Activated naive CD8-positive, alpha-beta T cell treated with anti-CD3 and anti-CD28 coated beads, Interleukin-2, amount 10 ng/mL, durations not matched to agents 7 days and 5 days (primary cell): Measurements from ENCODE around the gene PPP1R17. TPM values are rescaled to one million over a fixed set of nuclear protein-coding genes. Genes with fewer than 3 reads are reported as not detected.

Experiments used
- ATAC-seq: fragments of 150-1000 bp; cut with Tn5 transposase; one replicate; pipeline ENCODE4 v1.10.0; 2021; ENCODE audit warnings: low read depth, moderate library complexity
- POLR2A ChIA-PET: fragments of 350-600 bp; sonication (Branson Sonifier 250); formaldehyde crosslinking; loops from one replicate; lab custom pipeline; 2021; ENCODE audit warnings: antibody characterized with exemption; lab: Charles Lee
- DNase-seq: peaks from one replicate; pipeline ENCODE4 v3.0.0; 2021
- H3K27ac Mint-ChIP-seq: one replicate; pipeline ENCODE4 v1.8.0; 2022; ENCODE audit warnings: mild to moderate bottlenecking, mixed read lengths
- H3K27me3 Mint-ChIP-seq: one replicate; pipeline ENCODE4 v1.8.0; 2022; ENCODE audit warnings: mild to moderate bottlenecking, moderate library complexity, mixed read lengths
- H3K36me3 Mint-ChIP-seq: one replicate; pipeline ENCODE4 v1.8.0; 2021; ENCODE audit warnings: mild to moderate bottlenecking, mixed read lengths
- H3K4me1 Mint-ChIP-seq: one replicate; pipeline ENCODE4 v1.8.0; 2021; ENCODE audit warnings: mixed read lengths
- H3K4me3 Mint-ChIP-seq: one replicate; pipeline ENCODE4 v1.8.0; 2022; ENCODE audit warnings: mild to moderate bottlenecking, moderate library complexity, mixed read lengths
- H3K9me3 Mint-ChIP-seq: one replicate; pipeline ENCODE4 v1.8.0; 2021; ENCODE audit warnings: mixed read lengths
- total RNA-seq, 2 experiments: library from RNA; stranded (reverse); gene quantifications; one replicate each; pipeline ENCODE4 v1.2.3, GENCODE V29; 2021

The PPP1R17 gene
- total RNA-seq, result not detected

DNA sequence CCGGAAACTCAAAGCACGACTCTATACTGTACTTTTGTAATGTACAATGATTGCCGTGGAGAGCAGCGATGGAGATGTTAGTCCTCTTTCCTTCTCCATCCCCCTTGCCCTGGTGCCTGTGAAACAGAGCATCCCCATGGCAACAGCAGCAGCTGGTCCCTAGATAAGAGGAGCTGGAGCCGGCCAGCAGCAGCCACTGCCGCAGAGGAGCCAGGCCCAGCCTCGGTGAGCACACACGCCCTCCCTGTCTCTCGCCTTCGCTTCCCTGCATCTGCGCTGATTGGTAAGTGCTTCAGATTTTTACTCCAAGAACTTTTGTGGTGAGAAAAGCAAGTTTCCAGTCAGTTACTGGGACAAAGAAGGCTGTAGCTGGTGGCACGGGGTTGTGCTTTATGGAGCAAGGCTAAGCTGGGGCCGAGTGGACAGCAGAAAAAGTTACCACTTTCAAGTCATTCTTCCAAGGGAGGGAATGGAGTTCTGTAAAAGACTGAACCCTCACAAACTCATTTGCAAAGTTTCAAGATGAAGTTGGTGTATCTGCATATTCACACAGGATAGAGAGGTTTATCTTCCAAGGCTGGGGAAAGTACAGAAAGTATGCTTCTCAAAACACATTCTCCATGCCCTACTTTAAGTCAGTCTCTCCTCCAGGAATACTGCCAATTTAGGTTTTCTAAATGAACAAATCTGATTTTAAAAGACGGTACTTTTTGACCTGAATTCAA is at the start of gene PPP1R17:
TSS of gene PPP1R17 (plus strand) at position 192 of the 725 bp plus-strand sequence. CDS start 5,227 bp downstream, outside the sequence.
- POLR2A ChIA-PET, result no interaction called here

DNA sequence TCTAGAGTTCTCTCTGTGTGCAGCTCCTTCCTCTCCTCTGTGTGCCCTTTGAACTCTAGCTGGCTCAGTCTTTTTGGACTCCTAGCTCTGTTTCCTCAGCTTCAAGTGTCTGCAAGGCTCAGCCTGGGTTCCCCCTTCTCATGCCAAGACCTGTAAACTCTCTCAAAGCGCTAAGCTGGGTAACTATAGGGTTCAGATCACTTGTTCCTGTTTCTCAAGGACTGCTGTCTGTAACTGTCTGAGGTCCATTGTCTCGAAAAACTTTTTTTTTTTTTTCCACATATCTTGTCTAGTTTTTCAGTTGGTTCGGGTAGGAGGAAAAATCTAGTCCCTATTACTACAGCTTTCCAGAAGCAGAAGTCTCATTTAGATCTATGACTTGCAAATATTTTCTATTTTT is 46.6 kb upstream of the PPP1R17 start:
- H3K27ac Mint-ChIP-seq, result no peak overlapping the region
- POLR2A ChIA-PET, result no interaction called here
- H3K4me1 Mint-ChIP-seq, result no peaks in the 10 kb centered on the region
- H3K27me3 Mint-ChIP-seq, result no peaks in the 10 kb centered on the region
- H3K9me3 Mint-ChIP-seq, result no peaks in the 10 kb centered on the region
- no peak for DNase-seq
- no peaks in the 10 kb centered on the region for H3K36me3 Mint-ChIP-seq
- no peak for ATAC-seq
- no peak overlapping the region for H3K4me3 Mint-ChIP-seq

More for the DNA sequence above, at the start of gene PPP1R17:
- no peaks in the 10 kb centered on the region for H3K9me3 Mint-ChIP-seq
- H3K4me3 Mint-ChIP-seq, result no peak within 1 kb of the TSS
- H3K36me3 Mint-ChIP-seq, result no peaks in the 10 kb centered on the region
- no peaks in the 10 kb centered on the region for H3K4me1 Mint-ChIP-seq
- no peak for DNase-seq
- no peak for ATAC-seq
- no peak within 1 kb of the TSS for H3K27ac Mint-ChIP-seq
- no peaks in the 10 kb centered on the region for H3K27me3 Mint-ChIP-seq

DNA sequence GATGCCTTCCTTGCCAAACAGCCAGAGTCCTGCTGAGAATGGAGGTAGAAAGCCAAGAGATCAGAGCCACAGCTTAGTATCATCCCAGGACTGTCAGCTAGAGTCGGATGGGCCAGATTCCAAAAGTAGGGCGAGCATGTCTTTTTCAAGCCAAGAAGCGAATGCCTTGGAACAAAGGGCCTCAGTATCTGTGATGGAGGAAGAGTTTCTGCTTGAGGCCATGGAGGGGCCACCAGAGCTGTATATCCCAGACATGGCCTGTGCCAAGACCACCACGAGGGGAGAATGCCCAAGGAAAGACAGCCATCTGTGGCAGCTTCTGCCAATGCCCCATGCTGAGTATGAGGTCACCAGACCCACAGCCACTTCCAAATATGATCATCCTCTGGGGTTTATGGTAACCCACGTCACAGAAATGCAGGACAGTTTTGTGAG is 44.3 kb upstream of the PPP1R17 start:
- no peaks in the 10 kb centered on the region for H3K27me3 Mint-ChIP-seq
- no peak for ATAC-seq
- H3K9me3 Mint-ChIP-seq, result no peaks in the 10 kb centered on the region
- no peaks in the 10 kb centered on the region for H3K36me3 Mint-ChIP-seq
- H3K27ac Mint-ChIP-seq, result no peak overlapping the region
- no peaks in the 10 kb centered on the region for H3K4me1 Mint-ChIP-seq
- DNase-seq, result no peak
- POLR2A ChIA-PET, result no interaction called here
- no peak overlapping the region for H3K4me3 Mint-ChIP-seq

DNA sequence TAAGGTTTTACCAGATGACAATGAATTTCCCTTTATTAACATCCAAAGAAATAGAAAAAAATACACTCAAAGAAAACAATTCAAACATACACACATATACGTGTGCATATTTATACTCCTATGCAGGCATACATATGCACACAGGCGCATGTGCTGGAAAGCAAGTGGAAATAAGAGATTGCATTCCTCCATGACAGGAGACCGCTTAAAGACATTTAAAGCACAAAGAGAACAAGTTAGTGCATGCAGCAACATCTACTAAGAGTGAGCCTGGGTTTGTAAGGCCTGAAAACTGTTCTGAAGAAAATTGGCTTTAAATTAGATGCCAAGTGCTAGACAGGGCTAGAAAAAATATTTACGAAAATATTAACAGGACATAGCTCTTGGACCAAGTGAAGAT is 40.1 kb upstream of the PPP1R17 start:
- no peak for DNase-seq
- H3K27me3 Mint-ChIP-seq, result no peaks in the 10 kb centered on the region
- ATAC-seq, result no peak
- no peak overlapping the region for H3K27ac Mint-ChIP-seq
- POLR2A ChIA-PET, result no interaction called here
- no peaks in the 10 kb centered on the region for H3K4me1 Mint-ChIP-seq
- H3K4me3 Mint-ChIP-seq, result no peak overlapping the region
- H3K36me3 Mint-ChIP-seq, result no peaks in the 10 kb centered on the region
- H3K9me3 Mint-ChIP-seq, result no peaks in the 10 kb centered on the region

DNA sequence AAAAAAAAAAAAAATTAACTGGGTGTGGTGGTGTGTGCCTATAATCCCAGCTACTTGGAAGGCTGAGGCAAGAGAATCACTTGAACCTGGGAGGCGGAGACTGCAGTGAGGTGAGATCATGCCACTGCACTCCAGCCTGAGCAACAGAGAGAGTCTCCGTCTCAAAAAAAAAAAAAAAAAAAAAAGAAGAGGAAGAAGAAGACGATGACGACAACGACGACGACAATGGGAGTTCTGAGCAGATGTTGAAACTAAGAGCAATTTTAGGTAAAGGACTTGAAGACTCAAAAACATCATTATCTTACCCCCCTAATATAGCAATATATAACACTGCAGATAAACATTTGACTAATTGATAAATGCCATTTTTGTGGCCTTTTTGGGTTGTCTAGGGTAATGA is 39.5 kb upstream of the PPP1R17 start:
- DNase-seq (no peak), ATAC-seq (no peak)
- H3K27me3 Mint-ChIP-seq, result no peaks in the 10 kb centered on the region
- H3K36me3 Mint-ChIP-seq, result no peaks in the 10 kb centered on the region
- H3K9me3 Mint-ChIP-seq, result no peaks in the 10 kb centered on the region
- H3K4me1 Mint-ChIP-seq, result no peaks in the 10 kb centered on the region
- POLR2A ChIA-PET, result no interaction called here
- H3K4me3 Mint-ChIP-seq, result no peak overlapping the region
- H3K27ac Mint-ChIP-seq, result no peak overlapping the region

DNA sequence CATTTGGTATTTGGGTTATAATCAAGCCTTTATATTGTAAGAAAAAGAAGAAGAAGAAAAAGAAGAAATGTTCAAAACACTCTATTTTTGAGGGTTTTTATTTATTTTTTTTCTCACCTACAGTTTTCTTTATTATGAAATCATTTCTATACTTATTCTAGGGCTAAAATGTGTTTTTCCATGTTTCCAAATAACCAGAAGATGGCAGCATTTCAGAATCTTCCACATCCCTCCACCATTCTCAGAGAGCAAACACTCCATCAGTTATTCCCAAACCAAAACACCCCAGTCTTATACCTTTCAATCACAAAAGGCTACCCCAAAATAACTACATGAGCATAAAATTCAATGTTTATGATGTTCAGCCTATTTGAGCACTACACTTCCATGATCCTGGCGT is 38.7 kb upstream of the PPP1R17 start:
- Mint-ChIP-seq H3K9me3 (no peaks in the 10 kb centered on the region), H3K27ac (no peak overlapping the region), H3K4me1 (no peaks in the 10 kb centered on the region), H3K4me3 (no peak overlapping the region), H3K36me3 (no peaks in the 10 kb centered on the region), H3K27me3 (no peaks in the 10 kb centered on the region)
- no peak for DNase-seq
- POLR2A ChIA-PET, result no interaction called here
- no peak for ATAC-seq

DNA sequence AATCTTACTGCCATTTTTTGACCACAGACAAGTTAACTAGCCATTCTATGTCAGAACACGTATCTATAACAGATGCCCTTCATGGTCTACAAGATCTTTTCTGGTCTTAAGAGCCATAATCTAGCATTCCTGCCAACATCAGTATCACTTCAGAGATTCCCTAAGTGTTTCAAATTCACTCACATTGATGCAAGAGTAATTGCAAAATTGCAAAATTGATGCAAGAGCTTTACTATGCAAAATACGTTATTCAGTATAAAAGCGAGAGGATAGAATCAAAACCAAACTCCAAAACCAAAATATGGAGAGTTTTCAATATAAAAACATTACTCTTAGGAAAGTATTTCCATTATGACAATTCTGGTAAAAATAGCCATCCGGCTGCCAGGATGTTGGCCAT is 38.1 kb upstream of the PPP1R17 start:
- no peak for ATAC-seq
- POLR2A ChIA-PET, result no interaction called here
- no peaks in the 10 kb centered on the region for H3K36me3 Mint-ChIP-seq

DNA sequence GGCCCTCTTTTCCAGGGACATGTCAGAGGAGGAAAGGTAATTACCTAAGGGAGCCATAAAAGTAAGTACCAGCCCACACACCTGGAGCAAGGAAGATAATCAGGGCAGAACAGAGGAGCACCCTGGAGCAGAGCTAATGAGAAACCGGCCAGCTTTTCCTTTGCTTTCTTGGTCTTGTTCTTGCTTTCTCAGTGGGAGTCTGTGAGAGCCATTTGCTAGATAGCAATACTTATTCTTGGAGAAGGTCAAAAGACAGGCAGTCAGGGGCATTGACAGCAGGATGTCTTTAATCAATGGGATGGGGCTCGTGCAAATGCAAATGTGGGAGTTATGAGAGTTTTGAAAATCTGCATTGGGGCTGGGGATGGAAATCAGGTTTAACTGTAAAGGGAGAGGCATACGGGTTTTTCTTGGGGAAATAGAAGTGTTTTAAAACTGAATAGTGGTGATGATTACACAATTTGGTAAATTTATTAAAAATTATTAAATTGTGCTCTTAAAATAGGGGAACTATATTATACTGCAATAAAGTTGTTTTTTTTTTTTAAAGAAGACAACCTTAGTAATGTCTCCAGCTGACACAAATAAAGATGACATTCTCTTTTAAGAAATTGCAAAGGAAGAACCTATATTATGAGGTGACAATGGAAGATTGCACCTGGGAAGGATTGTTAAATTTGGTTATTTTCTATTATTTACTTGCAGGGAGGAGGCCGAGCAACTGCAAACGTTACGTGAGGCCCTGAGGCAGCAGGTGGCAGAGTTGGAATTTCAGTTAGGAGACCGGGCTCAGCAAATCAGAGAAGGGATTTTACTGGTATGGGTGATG is 35.6 kb upstream of the PPP1R17 start:
- Mint-ChIP-seq H3K4me1 (no peaks in the 10 kb centered on the region), H3K36me3 (no peaks in the 10 kb centered on the region), H3K4me3 (no peak overlapping the region), H3K27me3 (no peaks in the 10 kb centered on the region), H3K9me3 (no peaks in the 10 kb centered on the region), H3K27ac (no peak overlapping the region)
- POLR2A ChIA-PET, result no interaction called here
- ATAC-seq (no peak), DNase-seq (no peak)

More for the DNA sequence above, 38.1 kb upstream of the PPP1R17 start:
- no peaks in the 10 kb centered on the region for H3K27me3 Mint-ChIP-seq
- H3K4me3 Mint-ChIP-seq, result no peak overlapping the region
- no peaks in the 10 kb centered on the region for H3K4me1 Mint-ChIP-seq
- H3K9me3 Mint-ChIP-seq, result no peaks in the 10 kb centered on the region
- H3K27ac Mint-ChIP-seq, result no peak overlapping the region
- DNase-seq, result no peak

DNA sequence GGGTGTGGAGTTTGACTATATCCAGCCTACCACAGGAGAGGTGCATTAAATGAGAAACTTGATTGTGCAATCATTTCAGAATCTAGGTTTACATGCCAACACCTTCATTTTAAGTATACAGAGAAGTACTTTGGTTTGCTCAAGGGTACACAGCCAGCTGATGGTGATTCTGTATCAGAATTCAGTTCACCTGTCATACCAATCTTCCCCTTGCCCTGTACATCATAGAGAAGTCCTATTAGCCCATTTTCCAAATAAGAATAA is 35.0 kb upstream of the PPP1R17 start:
- Mint-ChIP-seq H3K4me1 (no peaks in the 10 kb centered on the region), H3K4me3 (no peak overlapping the region), H3K9me3 (no peaks in the 10 kb centered on the region), H3K27ac (no peak overlapping the region), H3K27me3 (no peaks in the 10 kb centered on the region), H3K36me3 (no peaks in the 10 kb centered on the region)
- DNase-seq, result no peak
- no peak for ATAC-seq
- POLR2A ChIA-PET, result no interaction called here

DNA sequence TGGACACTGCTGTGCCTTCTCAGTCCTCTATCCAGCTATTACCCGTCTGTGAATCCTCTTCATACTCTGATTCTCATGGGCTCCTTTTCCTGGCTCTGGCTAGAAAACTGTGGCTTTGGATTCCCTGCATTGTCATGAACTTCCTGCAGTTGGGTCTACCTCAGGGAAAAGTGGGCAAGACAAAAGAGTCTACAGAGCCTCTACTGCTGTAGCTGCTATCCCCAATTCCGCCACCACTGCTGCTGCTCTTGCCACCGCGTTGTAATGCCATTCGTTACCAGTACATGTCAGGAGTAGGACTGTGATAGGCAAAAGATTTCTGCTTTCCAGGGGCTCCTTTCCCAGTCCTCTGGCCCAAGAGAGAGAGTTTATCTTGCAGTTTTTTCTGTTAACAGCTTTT is 23.9 kb upstream of the PPP1R17 start:
- H3K27me3 Mint-ChIP-seq, result no peaks in the 10 kb centered on the region
- no peaks in the 10 kb centered on the region for H3K36me3 Mint-ChIP-seq
- ATAC-seq (no peak), DNase-seq (no peak)
- no peak overlapping the region for H3K4me3 Mint-ChIP-seq
- H3K27ac Mint-ChIP-seq, result no peak overlapping the region
- H3K4me1 Mint-ChIP-seq, result no peaks in the 10 kb centered on the region
- POLR2A ChIA-PET, result no interaction called here
- H3K9me3 Mint-ChIP-seq, result peaks cover 3% of the 10 kb centered on the region

DNA sequence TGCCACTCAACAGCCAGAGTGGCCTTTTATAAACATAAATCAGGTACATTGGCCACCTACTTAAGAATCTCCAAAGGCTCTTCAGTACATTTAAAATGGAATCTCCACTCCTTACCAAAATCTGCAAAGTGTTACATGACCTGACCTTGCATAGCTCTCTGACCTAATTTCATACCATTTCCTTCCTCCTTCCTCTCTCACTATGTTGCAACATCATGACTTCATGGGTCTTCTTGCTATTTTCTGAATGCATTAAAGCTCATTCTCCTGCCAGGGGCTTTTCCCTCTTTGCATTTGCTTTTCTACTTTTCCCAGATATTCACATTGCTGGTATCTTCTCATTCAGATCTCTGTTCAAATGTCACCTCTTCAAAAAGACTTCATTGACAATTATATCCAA is 22.1 kb upstream of the PPP1R17 start:
- Mint-ChIP-seq H3K4me3 (no peak overlapping the region), H3K27me3 (no peaks in the 10 kb centered on the region), H3K4me1 (no peaks in the 10 kb centered on the region), H3K36me3 (no peaks in the 10 kb centered on the region), H3K27ac (no peak overlapping the region), H3K9me3 (peaks cover 3% of the 10 kb centered on the region)
- DNase-seq (no peak), ATAC-seq (no peak)
- POLR2A ChIA-PET, result no interaction called here

DNA sequence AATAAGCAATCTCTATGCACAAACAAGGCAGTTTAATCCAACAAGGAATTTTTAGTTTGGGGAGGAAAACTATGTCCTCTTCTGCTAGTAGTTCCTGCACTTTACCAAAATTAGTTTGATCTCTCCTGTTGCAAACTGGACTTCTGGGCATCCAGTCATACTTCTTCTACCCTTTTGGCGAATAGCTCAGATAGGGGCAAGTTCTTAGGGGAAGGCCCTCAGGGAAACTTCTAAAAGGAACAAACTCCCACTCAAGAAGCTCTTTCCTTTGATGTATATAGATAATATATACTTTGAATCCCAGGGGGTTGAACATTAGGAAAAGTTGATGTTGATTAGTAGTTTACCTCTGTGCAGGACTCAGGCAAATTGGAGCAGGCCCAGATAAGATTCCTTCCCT is 21.5 kb upstream of the PPP1R17 start:
- no peak for DNase-seq
- no peak for ATAC-seq
- Mint-ChIP-seq H3K4me3 (no peak overlapping the region), H3K27me3 (no peaks in the 10 kb centered on the region), H3K9me3 (peaks cover 3% of the 10 kb centered on the region), H3K36me3 (no peaks in the 10 kb centered on the region), H3K27ac (no peak overlapping the region), H3K4me1 (no peaks in the 10 kb centered on the region)
- POLR2A ChIA-PET, result no interaction called here

DNA sequence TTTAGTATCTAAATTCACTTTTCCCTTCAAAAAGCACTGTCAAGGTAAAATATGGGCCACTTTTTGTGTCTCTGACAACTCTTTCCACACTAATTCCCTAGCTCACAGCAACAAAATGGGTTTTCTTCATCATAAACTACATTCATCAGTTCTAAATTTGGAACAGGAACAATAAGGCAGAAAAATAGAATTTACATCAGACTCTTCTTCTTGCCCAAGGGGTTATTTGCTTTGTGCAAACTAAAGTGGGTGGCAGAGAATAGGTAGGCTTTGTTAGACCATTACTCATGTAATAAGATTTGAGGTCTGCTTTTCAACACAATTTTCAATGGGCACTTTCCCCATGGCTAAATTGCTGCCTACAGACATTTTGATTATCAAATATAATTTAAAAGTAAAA is 17.6 kb upstream of the PPP1R17 start:
- POLR2A ChIA-PET, result no interaction called here

DNA sequence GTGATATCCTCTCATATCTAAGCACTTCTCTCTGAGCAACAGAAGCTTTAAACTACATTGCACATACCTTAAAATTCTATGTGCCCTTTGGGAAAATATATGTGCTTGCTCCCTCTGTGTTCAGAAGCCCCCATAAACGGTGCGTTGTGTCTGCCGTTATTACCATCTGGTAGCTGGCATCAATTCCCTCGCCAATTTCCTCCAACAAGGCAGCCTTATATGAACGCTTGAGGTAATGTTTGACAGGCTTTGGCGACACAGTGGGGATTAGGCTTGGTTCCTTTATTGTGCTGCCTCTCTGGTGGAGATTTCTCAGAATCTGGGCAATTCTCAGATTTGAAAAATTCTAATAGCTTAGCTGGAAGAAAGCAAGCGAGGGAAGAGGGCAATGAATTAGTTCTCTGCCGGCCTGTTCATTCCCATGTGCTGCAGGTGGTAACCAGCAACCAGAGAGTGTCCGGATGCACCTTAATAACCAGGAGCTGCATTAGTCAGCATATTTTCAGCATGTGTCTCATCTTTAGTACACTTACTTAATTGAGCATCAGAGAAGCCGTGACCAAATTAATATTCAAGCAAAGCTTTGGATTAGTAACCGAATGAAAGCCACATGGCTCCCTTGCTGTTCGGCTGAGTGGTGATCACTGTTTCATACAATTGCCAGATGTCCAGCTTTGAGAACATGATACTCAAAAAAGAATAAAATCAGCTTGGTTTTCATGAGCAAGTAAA is 7.3 kb upstream of the PPP1R17 start:
- Mint-ChIP-seq H3K4me3 (no peak overlapping the region), H3K27me3 (no peaks in the 10 kb centered on the region), H3K36me3 (no peaks in the 10 kb centered on the region), H3K27ac (no peak overlapping the region), H3K4me1 (no peaks in the 10 kb centered on the region), H3K9me3 (no peaks in the 10 kb centered on the region)
- ATAC-seq (no peak), DNase-seq (no peak)
- POLR2A ChIA-PET, result no interaction called here

More for the DNA sequence above, 17.6 kb upstream of the PPP1R17 start:
- Mint-ChIP-seq H3K4me3 (no peak overlapping the region), H3K9me3 (no peaks in the 10 kb centered on the region), H3K36me3 (no peaks in the 10 kb centered on the region), H3K27me3 (no peaks in the 10 kb centered on the region), H3K4me1 (no peaks in the 10 kb centered on the region), H3K27ac (no peak overlapping the region)
- DNase-seq (no peak), ATAC-seq (no peak)
